Left ventricle myocardium inferior (tissue), 1 donor: ENCODE results near the gene NDEL1. TPM values are rescaled to one million over a fixed set of nuclear protein-coding genes. Genes with fewer than 3 reads are reported as not detected.

Experiments
- DNase-seq: peaks from one replicate; pipeline ENCODE4 v3.0.0-alpha.2; 2020
- H3K27ac ChIP-seq: fragments of 200-600 bp; replicated peaks from 2 replicates; pipeline ENCODE4 v1.8.0; 2021
- H3K27me3 ChIP-seq: fragments of 200-600 bp; 2 replicates; pipeline ENCODE4 v1.8.0; 2021; ENCODE audit warnings: low read depth
- H3K36me3 ChIP-seq: fragments of 200-600 bp; 2 replicates; pipeline ENCODE4 v1.8.0; 2021
- H3K4me1 ChIP-seq: fragments of 200-600 bp; 2 replicates; pipeline ENCODE4 v1.8.0; 2021
- H3K4me3 ChIP-seq: fragments of 200-600 bp; 2 replicates; pipeline ENCODE4 v1.8.0; 2021; ENCODE audit warnings: mild to moderate bottlenecking, moderate library complexity
- H3K9me3 ChIP-seq: fragments of 200-600 bp; replicated peaks from 2 replicates; pipeline ENCODE4 v1.8.0; 2021
- intact Hi-C: fragments of 100-400 bp; cut with micrococcal nuclease; formaldehyde crosslinking; loops from one replicate; pipeline ENCODE4 v1.11.0; 2022
- total RNA-seq: library from RNA; stranded (reverse); fragmentation: NEBNext Ultra II Directional; extraction: Animal tissue kit (Norgen Biotek cat#: 25700); gene quantifications from one replicate; pipeline ENCODE4 v1.2.1, GENCODE V29; 2021
- TF ChIP-seq, protein P1 (sequence below): fragments of 200-600 bp; IDR thresholded peaks from 2 replicates; pipeline ENCODE4 v1.8.0; 2021; ENCODE audit warnings: antibody characterized with exemption, mild to moderate bottlenecking, borderline replicate concordance
- donor health status: DM: no; HTN: yes; CAD: no; lungs with severe emphysema.

The NDEL1 gene
- total RNA-seq, 1 donor from 2014 or later, result 25.0 TPM

DNA sequence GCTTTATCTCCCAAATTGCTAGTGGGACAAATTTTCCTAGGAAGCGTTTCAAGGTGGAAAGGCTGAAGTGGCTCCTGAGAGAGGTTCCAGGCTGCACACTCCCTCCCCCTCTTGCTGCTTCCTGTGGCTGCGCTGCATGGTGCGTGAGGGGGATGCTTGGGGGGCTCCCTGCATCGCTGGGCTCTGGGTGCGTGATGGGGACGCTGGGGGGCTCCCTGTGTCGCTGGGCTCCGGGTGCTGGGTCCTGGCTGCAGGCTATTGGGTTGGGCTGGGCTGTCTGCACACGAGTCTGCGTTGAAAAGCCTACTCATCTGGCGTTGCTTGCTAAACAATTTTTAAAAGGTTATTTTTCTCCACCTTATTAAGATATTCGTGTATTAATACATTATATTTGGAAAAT lies 30.1 kb downstream of the NDEL1 start:
- no peaks in the 10 kb centered on the region for H3K27me3 ChIP-seq
- DNase-seq, result no peak
- peaks cover 58% of the 10 kb centered on the region for H3K4me1 ChIP-seq
- no peak overlapping the region for H3K27ac ChIP-seq
- intact Hi-C loops, result no loop called here
- TF ChIP-seq, protein P1, sequence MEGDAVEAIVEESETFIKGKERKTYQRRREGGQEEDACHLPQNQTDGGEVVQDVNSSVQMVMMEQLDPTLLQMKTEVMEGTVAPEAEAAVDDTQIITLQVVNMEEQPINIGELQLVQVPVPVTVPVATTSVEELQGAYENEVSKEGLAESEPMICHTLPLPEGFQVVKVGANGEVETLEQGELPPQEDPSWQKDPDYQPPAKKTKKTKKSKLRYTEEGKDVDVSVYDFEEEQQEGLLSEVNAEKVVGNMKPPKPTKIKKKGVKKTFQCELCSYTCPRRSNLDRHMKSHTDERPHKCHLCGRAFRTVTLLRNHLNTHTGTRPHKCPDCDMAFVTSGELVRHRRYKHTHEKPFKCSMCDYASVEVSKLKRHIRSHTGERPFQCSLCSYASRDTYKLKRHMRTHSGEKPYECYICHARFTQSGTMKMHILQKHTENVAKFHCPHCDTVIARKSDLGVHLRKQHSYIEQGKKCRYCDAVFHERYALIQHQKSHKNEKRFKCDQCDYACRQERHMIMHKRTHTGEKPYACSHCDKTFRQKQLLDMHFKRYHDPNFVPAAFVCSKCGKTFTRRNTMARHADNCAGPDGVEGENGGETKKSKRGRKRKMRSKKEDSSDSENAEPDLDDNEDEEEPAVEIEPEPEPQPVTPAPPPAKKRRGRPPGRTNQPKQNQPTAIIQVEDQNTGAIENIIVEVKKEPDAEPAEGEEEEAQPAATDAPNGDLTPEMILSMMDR, result no peak
- no peaks in the 10 kb centered on the region for H3K9me3 ChIP-seq
- H3K4me3 ChIP-seq, result no peak overlapping the region
- peaks cover 56% of the 10 kb centered on the region for H3K36me3 ChIP-seq

DNA sequence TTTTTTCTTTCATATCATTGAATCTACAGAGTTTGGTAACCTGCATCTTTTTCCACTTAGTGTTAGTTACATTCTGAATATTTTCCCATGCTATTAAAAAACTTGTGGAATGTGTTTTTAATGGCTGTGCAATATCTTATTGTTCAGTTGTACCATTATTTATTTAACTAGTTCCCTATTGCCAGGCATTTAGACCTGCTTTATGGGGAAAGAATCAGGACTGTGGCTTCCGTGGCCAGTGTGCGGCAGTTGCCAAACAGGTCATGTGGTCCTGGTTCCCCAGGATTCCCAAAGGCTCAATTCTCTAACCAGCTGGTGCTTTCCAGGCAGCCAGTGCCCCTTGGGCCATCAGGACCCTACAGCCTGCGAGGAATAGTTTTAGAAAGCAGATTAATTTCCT lies 30.8 kb downstream of the NDEL1 start:
- H3K9me3 ChIP-seq, result no peaks in the 10 kb centered on the region
- TF ChIP-seq, protein P1, result no peak
- intact Hi-C loops, result no loop called here
- H3K27me3 ChIP-seq, result no peaks in the 10 kb centered on the region
- no peak for DNase-seq
- H3K4me1 ChIP-seq, result peaks cover 63% of the 10 kb centered on the region
- peaks cover 50% of the 10 kb centered on the region for H3K36me3 ChIP-seq
- H3K4me3 ChIP-seq, result no peak overlapping the region
- no peak overlapping the region for H3K27ac ChIP-seq

DNA sequence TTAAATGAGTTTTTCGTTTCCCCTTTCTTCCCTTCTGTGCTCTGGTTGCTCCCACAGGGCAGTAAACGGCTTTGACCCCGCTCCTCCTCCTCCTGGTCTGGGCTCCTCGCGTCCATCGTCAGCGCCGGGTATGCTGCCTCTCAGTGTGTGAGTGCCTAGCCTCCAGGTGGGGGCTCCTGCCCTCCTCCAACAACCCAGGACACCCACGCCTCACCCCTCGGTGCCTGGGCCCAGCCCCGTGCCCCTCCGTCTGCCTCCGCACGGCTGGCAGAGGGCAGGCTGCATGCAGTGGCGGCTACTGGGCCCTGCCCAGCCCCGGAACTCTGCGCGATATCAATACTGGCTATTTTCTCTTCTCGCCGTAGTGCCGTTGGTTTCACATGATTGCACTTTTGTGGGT lies 31.2 kb downstream of the NDEL1 start:
- DNase-seq, result no peak
- peaks cover 50% of the 10 kb centered on the region for H3K36me3 ChIP-seq
- no peak overlapping the region for H3K4me3 ChIP-seq
- peaks cover 63% of the 10 kb centered on the region for H3K4me1 ChIP-seq
- TF ChIP-seq, protein P1, result no peak
- H3K27me3 ChIP-seq, result no peaks in the 10 kb centered on the region
- H3K9me3 ChIP-seq, result no peaks in the 10 kb centered on the region
- intact Hi-C loops, result no loop called here
- no peak overlapping the region for H3K27ac ChIP-seq

DNA sequence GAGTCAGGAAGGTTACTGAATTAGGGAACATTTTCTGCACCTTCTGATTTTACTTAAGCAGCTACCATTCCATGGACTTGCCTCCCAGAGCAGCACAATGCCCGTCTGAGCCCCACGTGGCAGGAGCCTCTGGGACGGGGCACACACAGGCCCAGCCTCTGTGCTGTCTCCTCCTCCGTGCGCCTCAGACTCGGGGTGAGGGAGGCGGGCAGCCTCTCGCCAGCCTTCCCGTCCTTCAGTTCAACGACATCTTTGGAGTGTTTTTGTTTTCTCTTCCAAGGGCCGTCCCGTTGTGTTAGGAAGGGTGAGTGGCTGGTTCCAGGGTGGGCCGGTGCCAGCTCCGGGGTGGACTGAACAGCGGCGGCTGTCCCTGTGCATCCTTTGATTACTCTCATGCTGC lies 31.8 kb downstream of the NDEL1 start:
- intact Hi-C loops, result no loop called here
- H3K4me3 ChIP-seq, result no peak overlapping the region
- peak overlapping the region; percentile 41 for H3K27ac ChIP-seq
- H3K36me3 ChIP-seq, result peaks cover 45% of the 10 kb centered on the region
- TF ChIP-seq, protein P1, result no peak
- DNase-seq, result no peak
- no peaks in the 10 kb centered on the region for H3K27me3 ChIP-seq
- H3K4me1 ChIP-seq, result peaks cover 63% of the 10 kb centered on the region
- no peaks in the 10 kb centered on the region for H3K9me3 ChIP-seq

DNA sequence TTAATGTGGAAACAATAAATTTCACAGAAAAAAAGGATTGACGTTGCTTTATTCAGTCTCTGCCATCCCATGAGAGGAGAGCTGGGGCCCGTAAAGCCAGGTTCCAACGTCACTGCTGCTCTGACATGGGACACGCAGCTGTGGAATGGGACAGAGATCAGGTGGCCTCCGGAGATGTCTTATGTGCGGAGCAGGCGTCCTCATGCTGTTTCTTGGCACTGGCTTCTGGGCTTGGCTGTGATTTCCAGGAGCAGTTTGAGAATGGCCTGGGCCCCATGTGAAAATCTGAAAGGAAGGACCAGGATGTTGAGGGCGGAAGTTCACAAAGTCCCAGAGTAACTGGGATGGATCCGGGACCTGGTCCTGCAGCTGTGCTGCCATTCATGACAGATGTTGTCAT lies 32.4 kb downstream of the NDEL1 start:
- Histone ChIP-seq H3K27me3 (no peaks in the 10 kb centered on the region), H3K36me3 (peaks cover 39% of the 10 kb centered on the region), H3K27ac (peak overlapping the region; percentile 41), H3K4me1 (peaks cover 63% of the 10 kb centered on the region), H3K4me3 (no peak overlapping the region), H3K9me3 (no peaks in the 10 kb centered on the region)
- DNase-seq, result peak; percentile 63
- TF ChIP-seq, protein P1, result no peak
- intact Hi-C loops, result no loop called here

DNA sequence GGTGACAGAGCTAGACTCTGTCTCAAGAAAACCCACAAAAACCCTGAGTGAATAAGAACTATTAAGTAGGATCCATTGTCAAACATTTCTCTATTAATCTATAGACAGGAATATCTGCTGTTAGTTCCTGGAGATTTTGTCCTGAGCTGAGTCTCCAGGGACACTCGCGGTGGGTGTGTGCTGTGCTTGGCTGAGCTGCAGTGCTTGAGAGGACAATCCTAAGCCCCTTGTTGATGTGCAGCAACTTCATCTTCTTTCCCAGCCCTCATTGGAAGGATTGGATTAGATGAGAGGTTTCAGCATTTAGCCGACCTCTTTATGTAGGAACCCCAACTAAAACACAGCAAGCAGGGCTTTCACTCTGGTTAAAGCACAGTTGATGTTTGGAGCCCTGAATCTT lies 33.3 kb downstream of the NDEL1 start:
- peaks cover 40% of the 10 kb centered on the region for H3K36me3 ChIP-seq
- intact Hi-C loops, result no loop called here

More for the DNA sequence above, 33.3 kb downstream of the NDEL1 start:
- Histone ChIP-seq H3K27me3 (no peaks in the 10 kb centered on the region), H3K4me1 (peaks cover 63% of the 10 kb centered on the region), H3K9me3 (no peaks in the 10 kb centered on the region), H3K4me3 (no peak overlapping the region), H3K27ac (peak overlapping the region; percentile 41)
- TF ChIP-seq, protein P1, result no peak
- no peak for DNase-seq
